GM06990 (cell line): ENCODE data around the gene ESRP2.

Experiments
- DNase-seq: peaks from one replicate; pipeline ENCODE4 v3.0.0-alpha.2; 2011; ENCODE audit not compliant: insufficient read length; ENCODE audit errors: extremely low read depth
- H3K27me3 ChIP-seq: replicated peaks from 2 replicates; pipeline ENCODE4 v1.6.0; 2011; ENCODE audit warnings: low read length; ENCODE audit not compliant: control insufficient read depth, insufficient read depth
- H3K36me3 ChIP-seq: 2 replicates; pipeline ENCODE4 v1.5.1; 2011; ENCODE audit warnings: low read length; ENCODE audit not compliant: control insufficient read depth, insufficient read depth
- H3K4me3 ChIP-seq: replicated peaks from 2 replicates; pipeline ENCODE4 v1.5.1; 2011; ENCODE audit warnings: low read depth, mild to moderate bottlenecking, control low read depth, low read length
- CTCF ChIP-seq: IDR thresholded peaks from 2 replicates; pipeline ENCODE4 v1.5.1; 2011; ENCODE audit warnings: low read length, control low read depth, mild to moderate bottlenecking, inconsistent platforms; ENCODE audit not compliant: insufficient read depth, poor library complexity, severe bottlenecking

The ESRP2 gene

DNA sequence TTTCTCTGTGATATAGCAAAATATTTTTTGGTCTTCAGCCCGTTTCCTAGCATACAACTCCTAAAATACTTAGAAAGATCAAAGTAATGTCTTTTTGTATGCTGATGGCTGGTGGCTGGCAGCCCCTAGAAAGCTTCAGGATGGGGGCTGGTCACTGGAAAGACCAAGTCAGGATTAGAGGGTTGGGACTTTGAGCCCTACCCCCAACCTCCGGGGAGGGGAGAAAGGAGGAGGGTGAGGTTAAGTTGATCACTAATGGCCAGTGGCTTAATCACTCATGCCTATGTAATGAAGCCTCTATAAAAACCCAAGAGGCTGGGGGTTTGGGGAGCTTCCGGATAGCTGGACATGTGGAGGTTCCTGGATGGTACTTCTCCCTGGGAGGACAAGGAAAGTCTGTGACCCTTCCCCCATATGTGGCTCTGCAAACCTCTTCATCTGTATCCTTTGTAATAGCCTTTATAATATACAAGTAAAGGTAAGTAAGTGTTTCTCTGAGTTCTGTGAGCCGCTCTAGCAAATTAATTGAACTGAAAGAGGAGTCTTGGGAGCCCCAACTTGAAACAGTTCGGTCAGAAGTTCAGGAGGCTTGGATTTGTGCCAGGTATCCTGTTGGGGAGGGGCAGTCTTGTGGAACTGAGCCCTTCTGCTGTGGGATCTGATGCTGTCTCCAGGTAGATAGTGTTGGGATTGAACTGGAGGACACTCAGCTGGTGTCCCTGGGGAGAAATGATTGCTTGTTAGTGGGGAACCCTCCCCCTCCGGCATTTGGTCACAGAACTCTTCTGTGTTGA, 31.9 kb upstream of the ESRP2 start:
- no peak for TF ChIP-seq CTCF
- no peak overlapping the region for H3K4me3 ChIP-seq
- no peak for DNase-seq
- no peaks in the 10 kb centered on the region for H3K27me3 ChIP-seq
- peaks cover 3% of the 10 kb centered on the region for H3K36me3 ChIP-seq

- peak; percentile 50 for DNase-seq
- no peaks in the 10 kb centered on the region for H3K27me3 ChIP-seq
- peaks cover under 1% of the 10 kb centered on the region for H3K36me3 ChIP-seq
- TF ChIP-seq CTCF: no peak
- H3K4me3 ChIP-seq: peak overlapping the region; percentile 82
These were observed 29.4 kb upstream of the ESRP2 start for GRCh38 chr16:68265078-68265920.

- H3K4me3 ChIP-seq: peak within 1 kb of the TSS; percentile 82
- peaks cover 9% of the 10 kb centered on the region for H3K36me3 ChIP-seq
- TF ChIP-seq CTCF: peak; percentile 81
- H3K27me3 ChIP-seq: no peaks in the 10 kb centered on the region
- peak; percentile 89 for DNase-seq
These were observed 28.5 kb upstream of the ESRP2 start, which contains the start of gene SLC7A6 for GRCh38 chr16:68264128-68265077. Gene SLC7A6 (plus strand): TSS chr16:68264526. CDS start chr16:68274727, 10,201 bp downstream.

GRCh38 chr16:68263559-68264127, 27.7 kb upstream of the ESRP2 start:
- Histone ChIP-seq H3K36me3 (peaks cover 11% of the 10 kb centered on the region), H3K4me3 (peak overlapping the region; percentile 82), H3K27me3 (no peaks in the 10 kb centered on the region)
- no peak for DNase-seq
- TF ChIP-seq CTCF: no peak
